ENCODE measurements around the gene LRP1B.
"Not testable (repeated sequence)": the region's sequence is repeated elsewhere in the genome, so short reads cannot be mapped to it uniquely, and the experiment has no call there.

Gene LRP1B

DNA sequence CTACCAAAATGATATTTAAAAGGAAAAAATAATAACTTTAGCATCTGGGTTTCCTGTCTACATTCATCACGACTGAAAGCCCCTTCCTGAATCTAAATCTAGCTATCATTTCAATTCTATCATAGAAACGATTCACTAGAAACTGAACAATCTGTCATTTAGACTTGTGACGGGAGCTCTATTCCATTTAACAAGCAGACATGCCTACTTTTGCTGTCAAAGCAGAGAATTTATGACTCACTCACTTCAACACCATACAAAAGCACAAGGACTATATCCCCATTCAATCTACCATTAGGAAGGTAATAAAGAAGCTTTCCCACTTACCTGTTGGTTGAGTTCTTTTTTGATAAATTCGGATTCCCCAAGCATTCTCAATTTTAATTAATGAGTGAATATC is 1072.3 kb downstream of the LRP1B start:
- DNase-seq, result no peak

GRCh38 chr2:141055531-141055930 is 1075.3 kb downstream of the LRP1B start:
- DNase-seq, result no peak

DNA sequence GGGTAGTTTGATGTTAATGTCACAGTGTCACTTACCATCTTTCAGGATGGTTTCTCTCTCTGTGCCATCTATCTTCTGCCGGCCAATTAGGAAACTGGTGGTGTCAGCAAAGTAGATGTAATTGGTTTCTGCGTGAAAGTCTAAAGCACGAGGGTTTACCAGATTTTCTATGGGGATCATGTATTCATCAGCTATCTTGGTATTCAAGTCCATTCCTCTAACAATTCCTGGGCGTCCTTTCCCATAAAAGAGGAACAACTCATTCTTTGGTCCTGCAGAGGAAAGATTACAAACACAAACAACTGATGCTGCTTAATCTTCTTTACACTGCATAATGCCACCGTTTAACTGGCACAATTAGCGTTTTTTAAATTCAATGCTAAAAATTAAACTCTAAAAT is 1081.9 kb downstream of the LRP1B start:
- DNase-seq, result no peak

DNA sequence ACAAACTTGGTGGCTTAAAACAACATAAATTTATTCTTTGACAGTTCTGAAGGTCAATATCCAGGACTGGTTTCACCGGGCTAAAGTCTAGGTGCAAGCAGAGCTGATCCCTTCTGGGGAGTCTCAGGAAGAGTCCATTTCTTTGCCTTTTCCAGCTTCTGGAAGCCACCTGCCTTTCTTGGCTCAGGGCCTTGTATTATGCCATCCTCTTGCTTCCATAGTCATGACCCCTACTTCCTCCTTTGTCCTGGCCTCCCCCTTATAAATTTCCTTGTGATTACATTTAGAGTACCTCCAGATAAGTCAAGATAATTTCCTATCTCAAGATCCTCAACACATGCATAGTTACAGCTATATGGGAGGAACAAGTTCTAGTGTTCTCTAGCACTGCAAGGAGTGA is 1089.5 kb downstream of the LRP1B start:
- DNase-seq, result no peak

DNA sequence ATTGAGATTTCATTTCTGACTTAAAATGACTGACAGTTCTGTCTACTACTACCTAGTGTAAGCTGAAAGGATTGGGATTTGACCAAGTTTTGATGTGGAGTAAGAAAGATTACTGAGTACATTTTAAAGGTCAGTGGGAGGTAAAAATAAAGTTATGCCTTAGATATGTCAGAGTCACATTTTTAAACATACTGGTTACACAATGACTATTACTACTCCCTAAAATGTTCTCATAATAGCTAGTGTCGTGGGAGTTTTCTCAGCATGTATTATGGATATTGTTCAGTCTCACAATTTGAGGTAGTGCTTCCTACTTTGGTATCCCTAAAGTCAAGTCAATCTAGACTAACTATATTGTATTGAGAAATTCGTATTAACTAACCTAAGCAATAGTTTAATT is 1092.5 kb downstream of the LRP1B start:
- DNase-seq, result no peak

GRCh38 chr2:141037361-141037760 is 1093.5 kb downstream of the LRP1B start:
- no peak for DNase-seq

DNA sequence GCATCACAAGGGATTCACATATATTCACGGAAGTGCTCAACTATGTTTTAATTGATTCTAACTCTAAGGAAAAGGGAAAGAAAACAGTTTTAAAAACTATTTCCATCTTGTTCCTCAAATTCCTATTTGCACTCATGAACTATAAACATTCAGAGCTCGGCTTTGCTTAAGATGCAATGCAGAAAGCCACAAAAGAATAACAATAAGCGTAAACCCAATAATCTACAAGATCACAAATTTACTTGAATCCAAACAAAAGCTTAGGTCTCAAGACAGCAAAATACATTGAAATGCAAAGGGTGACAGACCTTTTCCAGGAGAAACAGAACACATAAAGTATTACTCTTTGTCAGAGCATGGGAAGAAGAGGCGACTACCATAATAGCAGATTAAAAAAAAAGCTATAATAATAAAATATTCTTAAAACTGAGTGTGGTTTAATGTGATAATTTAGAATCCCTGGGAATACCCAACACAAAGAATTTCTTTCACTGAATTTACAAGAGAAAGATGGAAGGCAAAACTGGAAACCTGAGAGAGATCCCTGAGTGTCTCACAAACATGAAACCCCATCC is 1094.9 kb downstream of the LRP1B start:
- no peak for DNase-seq

GRCh38 chr2:141029428-141030078 is 1101.3 kb downstream of the LRP1B start:
- no peak for DNase-seq

DNA sequence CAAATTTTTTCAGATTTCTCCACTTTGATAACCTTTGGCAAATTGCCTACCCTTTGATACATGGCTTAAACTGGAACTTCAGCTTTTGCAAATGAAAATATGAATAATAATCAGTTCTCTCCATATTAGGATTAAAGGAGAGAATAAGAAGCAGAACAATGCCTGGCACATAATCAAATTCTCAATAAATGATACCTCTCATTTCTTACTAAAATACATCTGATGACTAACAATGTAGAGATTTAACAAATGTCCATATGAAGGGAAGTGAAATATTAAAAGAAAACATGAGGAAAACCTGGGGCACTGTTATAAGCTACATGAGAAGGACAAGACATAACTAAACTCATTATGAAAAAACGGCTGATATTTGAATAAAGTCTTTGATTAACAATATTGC is 1103.6 kb downstream of the LRP1B start:
- no peak for DNase-seq

- no peak for DNase-seq
These were observed 1109.2 kb downstream of the LRP1B start for GRCh38 chr2:141021611-141022010.

DNA sequence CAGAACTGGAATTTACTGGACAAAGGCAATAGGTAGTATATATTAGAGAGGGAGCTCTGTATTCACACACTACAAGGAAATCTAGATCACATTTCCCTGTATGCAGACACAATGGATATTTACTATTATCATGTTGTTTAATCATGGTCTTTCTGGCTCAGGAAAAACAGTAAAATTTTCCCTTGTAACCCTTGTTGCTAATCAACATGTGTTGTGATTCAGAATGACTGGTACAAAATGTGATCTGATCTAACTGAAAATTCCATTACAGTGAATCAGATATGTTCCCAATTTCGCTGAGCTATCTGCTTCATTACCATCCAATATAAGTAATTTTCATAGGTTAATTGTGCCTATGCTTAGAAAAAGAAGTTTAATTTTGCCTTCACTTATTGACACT is 1109.7 kb downstream of the LRP1B start:
- DNase-seq, result no peak

- no peak for DNase-seq
These were observed 1110.5 kb downstream of the LRP1B start for GRCh38 chr2:141020346-141020745.

- DNase-seq, result no peak
These were observed 1115.3 kb downstream of the LRP1B start for GRCh38 chr2:141015341-141016047.

- DNase-seq, result no peak
These were observed 1126.7 kb downstream of the LRP1B start for GRCh38 chr2:141003967-141004657.

DNA sequence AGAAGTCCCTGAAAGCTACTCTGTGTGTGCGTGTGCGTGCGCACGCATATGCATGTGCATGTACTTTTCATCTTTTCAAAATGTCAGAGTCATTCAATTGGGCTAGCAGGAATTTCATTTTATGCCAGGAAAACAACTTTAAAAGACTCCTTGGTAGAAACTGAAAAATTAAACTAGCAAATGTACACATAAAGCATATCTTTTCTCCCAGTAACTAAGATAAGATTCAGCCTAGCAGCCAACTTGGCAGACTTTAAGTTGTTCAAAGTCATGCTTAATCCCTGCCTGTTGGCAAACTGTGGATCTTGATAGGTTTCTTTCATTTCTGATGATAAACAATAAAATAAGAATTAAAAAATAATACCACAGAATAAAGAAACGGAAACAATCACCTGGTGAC is 1129.1 kb downstream of the LRP1B start:
- DNase-seq, result no peak

DNA sequence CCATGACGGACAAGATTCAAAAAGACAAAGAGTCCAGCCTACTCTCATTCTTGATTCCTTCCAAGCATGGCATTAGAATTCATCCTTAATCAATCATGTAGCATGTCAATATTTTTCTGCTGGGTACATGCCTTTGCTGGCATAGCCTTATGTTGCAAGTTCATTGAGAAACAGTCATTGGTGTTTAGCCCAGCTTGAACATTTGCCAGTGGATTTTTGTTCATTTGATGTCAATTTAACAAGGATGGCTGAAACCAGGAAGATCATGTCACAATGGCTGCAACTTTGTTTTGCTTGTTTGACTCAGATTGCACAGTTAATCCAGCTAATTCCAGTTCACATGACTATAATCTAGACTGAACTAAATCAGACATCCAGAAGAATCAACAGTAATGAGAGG is 1132.2 kb downstream of the LRP1B start:
- DNase-seq, result no peak

GRCh38 chr2:140998017-140998416 is 1132.8 kb downstream of the LRP1B start:
- no peak for DNase-seq

- no peak for DNase-seq
These were observed 1136.0 kb downstream of the LRP1B start for GRCh38 chr2:140994856-140995255.

DNA sequence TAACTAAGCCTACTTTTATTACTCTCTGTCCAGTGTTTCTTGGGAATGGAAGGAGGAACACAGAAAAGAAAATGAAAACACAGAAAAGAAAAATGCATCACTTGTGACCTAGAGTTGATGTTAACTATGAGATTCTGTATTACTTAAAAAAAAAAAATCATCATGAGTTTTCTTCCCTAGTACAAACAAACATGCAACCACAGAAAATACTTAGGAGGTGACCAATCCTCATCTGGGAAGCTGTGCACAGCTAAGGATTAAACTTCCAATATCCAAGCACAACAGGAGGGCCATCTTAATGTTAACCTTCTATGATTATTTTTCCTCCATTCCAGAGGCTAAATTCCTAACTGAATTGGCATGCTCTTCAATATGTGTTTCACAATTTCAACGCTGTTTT is 1140.4 kb downstream of the LRP1B start:
- DNase-seq, result no peak

- DNase-seq, result no peak
These were observed 1142.2 kb downstream of the LRP1B start for GRCh38 chr2:140988597-140988996.

DNA sequence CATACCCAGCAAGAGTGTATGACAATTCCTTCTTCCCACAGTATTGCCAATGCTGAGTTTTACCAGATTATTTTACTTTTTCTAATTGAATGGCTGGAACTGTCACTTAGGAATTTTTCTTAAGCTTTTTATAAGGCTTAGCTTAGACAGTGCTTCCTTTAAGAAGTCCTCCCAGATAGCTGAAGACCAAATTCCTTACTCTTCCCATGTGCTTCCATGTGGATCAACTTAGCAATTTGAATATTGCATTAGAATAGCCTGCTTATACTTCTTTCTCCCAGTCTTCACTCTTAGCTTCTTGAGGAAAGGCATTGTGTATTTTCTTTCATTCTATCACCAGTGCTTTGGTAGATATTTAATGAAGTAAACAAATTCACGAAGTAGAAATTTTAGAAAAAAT is 1144.4 kb downstream of the LRP1B start:
- no peak for DNase-seq

- DNase-seq, result no peak
These were observed 1155.6 kb downstream of the LRP1B start for GRCh38 chr2:140975237-140975636.

GRCh38 chr2:140972724-140973123 is 1158.1 kb downstream of the LRP1B start:
- DNase-seq, result no peak

DNA sequence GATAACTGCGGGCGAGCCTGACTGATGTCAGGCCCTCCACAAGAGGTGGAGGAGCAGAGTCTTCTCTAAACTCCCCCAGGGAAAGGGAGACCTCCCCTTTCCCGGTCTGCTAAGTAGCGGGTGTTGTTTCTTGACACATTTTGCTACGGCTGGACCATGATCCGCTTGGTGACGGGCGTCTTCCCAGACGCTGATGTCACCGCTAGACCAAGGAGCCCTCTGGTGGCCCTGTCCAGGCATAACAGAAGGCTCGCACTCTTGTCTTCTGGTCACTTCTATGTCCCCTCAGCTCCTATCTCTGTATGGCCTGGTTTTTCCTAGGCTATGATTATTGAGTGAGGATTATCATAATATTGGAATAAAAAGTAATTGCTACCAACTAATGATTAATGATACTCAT is 1166.5 kb downstream of the LRP1B start:
- DNase-seq, result not testable (repeated sequence)

Measured in activated CD4-positive, CD25-positive, alpha-beta regulatory T cell treated with anti-CD3 and anti-CD28 coated beads, Interleukin-2, amount 50 U/mL, for 72 hours (primary cell).